ENCODE measurements around the gene GABRG3. TPM values are rescaled to one million over a fixed set of nuclear protein-coding genes. Genes with fewer than 3 reads are reported as not detected.

GABRG3 gene
- total RNA-seq, 4 donors from 2014 or later = not detected

GRCh38 chr15:27506752-27507151 is 535.8 kb downstream of the GABRG3 start:
- Histone ChIP-seq H3K27ac (replicated peaks in 1 of 4) (no peak overlapping the region), H3K4me3 (no peak overlapping the region), H3K36me3 (no peaks in the 10 kb centered on the region), H3K9me3 (peaks cover 0 to 20% (median 6%) of the 10 kb centered on the region in 4 donors), H3K4me1 (no peaks in the 10 kb centered on the region), H3K27me3 (no peaks in the 10 kb centered on the region)
- DNase-seq (ENCODE audit: extremely low spot score) = no peak
- TF ChIP-seq POLR2A (IDR thresholded peaks at IDR 0.05; ENCODE audit: low read depth) = no peak
- TF ChIP-seq EP300 (IDR thresholded peaks at IDR 0.05) = no peak
- no peak for TF ChIP-seq POLR2AphosphoS5 (IDR thresholded peaks at IDR 0.05)
- TF ChIP-seq CTCF (IDR thresholded peaks at IDR 0.05) = no peak
- intact Hi-C loops (cut with DNase I) = no loop called here

DNA sequence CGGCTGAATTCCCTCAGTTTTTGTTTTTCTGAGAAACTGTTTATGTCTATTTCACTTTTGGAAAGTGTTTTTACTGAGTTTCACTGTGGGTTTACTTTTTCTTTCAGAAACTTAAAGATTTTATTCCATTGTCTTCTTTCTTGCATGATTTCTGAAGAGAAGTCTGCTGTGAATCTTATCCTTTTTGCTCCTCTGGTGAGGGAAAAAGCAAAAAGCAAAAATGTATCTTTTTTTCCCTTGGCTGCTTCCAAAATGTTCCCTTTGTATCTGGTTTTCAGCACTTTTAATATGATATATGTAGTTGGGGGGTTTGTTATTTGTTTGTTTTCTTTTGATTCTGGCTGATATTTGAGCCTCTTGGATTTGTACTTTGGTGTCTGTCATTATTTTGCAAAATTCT is 538.0 kb downstream of the GABRG3 start:
- peaks cover 0 to 17% (median 6%) of the 10 kb centered on the region in 4 donors for H3K9me3 ChIP-seq
- H3K4me3 ChIP-seq = no peak overlapping the region
- intact Hi-C loops (cut with DNase I) = no loop called here
- H3K4me1 ChIP-seq = no peaks in the 10 kb centered on the region
- WGBS = 90% methylated on average over 1 of the region's 1 CpG
- DNase-seq (ENCODE audit: extremely low spot score) = no peak
- H3K27ac ChIP-seq (replicated peaks in 1 of 4) = no peak overlapping the region
- H3K27me3 ChIP-seq = no peaks in the 10 kb centered on the region
- no peak for TF ChIP-seq EP300 (IDR thresholded peaks at IDR 0.05)
- TF ChIP-seq POLR2AphosphoS5 (IDR thresholded peaks at IDR 0.05) = no peak
- no peak for TF ChIP-seq CTCF (IDR thresholded peaks at IDR 0.05)
- no peak for TF ChIP-seq POLR2A (IDR thresholded peaks at IDR 0.05; ENCODE audit: low read depth)
- H3K36me3 ChIP-seq = no peaks in the 10 kb centered on the region

DNA sequence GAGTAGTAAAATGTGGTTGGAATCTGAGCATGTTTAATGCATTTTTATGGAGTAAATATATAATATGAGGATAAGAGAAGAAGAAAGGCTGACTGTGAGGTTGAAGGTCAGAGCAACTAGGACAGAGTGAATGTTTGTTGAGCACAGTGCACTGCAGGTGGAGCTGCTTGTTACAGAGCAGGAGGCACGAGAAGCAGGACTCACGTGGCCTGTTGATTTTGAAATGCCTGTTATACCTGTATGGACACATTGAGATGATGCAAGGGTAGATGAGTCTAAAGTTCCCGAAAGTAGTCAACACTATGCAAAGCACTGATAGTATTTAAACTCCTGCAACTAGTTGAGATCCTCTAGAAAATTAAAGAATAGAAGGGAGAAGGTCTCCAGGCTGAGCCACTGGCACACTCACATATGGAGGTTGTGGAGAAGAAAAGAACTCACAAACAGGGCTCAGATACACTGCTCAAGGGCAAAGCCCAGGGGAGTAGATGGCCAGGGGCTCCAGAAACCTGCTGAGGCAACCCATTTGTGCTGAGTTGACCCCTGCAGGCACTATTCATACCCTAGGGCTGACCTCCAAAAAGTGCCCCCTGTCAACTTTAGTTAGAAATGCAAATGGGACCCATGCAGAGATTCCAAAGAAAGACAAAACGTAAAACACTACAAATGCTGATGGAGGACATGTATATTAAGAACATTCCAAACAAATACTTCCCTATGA is 541.5 kb downstream of the GABRG3 start:
- TF ChIP-seq EP300 (IDR thresholded peaks at IDR 0.05) (no peak), POLR2A (IDR thresholded peaks at IDR 0.05; ENCODE audit: low read depth) (no peak), POLR2AphosphoS5 (IDR thresholded peaks at IDR 0.05) (no peak)
- no peaks in the 10 kb centered on the region for H3K4me1 ChIP-seq
- H3K27me3 ChIP-seq = no peaks in the 10 kb centered on the region
- WGBS = 84% methylated on average over 4 of the region's 4 CpGs
- peaks cover 0 to 17% (median 6%) of the 10 kb centered on the region in 4 donors for H3K9me3 ChIP-seq
- no peak overlapping the region for H3K4me3 ChIP-seq
- no peak for DNase-seq (ENCODE audit: extremely low spot score)
- no peaks in the 10 kb centered on the region for H3K36me3 ChIP-seq
- no peak overlapping the region for H3K27ac ChIP-seq (replicated peaks in 1 of 4)
- intact Hi-C loops (cut with DNase I) = no loop called here

DNA sequence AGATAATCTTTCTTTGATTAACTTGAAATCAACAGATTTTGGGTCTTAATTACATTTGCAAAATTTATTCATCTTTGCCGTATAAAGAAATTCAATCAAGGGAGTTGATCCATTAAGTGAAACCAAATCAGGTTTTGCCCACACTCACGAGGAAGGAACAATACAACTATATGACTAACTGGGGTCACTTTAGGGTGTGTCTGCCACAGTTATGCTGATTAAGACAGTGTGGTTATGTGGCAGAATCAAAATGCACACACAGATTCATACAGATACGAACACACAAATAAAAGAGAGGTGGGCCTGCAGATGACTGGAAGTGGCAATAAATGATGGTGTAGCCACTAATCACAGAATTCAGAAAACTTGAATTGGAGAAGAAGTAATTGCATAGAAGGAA is 543.5 kb downstream of the GABRG3 start:
- H3K4me1 ChIP-seq = no peaks in the 10 kb centered on the region
- H3K27me3 ChIP-seq = no peaks in the 10 kb centered on the region
- TF ChIP-seq EP300 (IDR thresholded peaks at IDR 0.05) = no peak
- no peak for TF ChIP-seq CTCF (IDR thresholded peaks at IDR 0.05)
- TF ChIP-seq POLR2A (IDR thresholded peaks at IDR 0.05; ENCODE audit: low read depth) = no peak
- no peak for TF ChIP-seq POLR2AphosphoS5 (IDR thresholded peaks at IDR 0.05)
- no peaks in the 10 kb centered on the region for H3K36me3 ChIP-seq
- DNase-seq (ENCODE audit: extremely low spot score) = no peak
- no peak overlapping the region for H3K27ac ChIP-seq (replicated peaks in 1 of 4)
- 81% methylated on average over 3 of the region's 3 CpGs for WGBS
- no peak overlapping the region for H3K4me3 ChIP-seq
- peaks cover 0 to 8% (median 3%) of the 10 kb centered on the region in 4 donors for H3K9me3 ChIP-seq
- intact Hi-C loops (cut with DNase I) = no loop called here

DNA sequence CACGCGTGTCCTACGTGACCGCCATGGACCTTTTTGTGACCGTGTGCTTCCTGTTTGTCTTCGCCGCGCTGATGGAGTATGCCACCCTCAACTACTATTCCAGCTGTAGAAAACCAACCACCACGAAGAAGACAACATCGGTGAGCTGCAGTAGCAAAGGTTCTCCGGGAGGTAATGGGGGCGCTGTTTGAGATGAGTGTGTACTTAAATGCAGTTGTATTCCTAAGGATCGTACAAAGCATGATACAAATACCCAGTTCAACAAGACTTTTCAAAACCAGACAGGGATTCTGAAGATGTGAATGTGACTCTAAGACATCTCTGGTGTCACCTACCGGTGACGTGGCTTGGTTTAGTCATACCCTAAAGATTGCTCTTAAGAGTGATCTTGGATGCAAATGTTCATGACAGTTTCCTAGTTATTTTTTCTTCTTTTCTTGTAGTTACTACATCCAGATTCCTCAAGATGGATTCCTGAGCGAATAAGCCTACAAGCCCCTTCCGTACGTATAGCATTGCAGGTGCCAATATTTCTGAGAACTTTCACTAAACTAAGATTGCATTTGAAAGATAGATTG is 556.6 kb downstream of the GABRG3 start:
- peak; percentile 89 for DNase-seq (ENCODE audit: extremely low spot score)
- Histone ChIP-seq H3K27me3 (no peaks in the 10 kb centered on the region), H3K9me3 (peaks cover 0 to 21% (median 4%) of the 10 kb centered on the region in 4 donors), H3K27ac (replicated peaks in 1 of 4) (no peak overlapping the region), H3K4me1 (no peaks in the 10 kb centered on the region), H3K4me3 (no peak overlapping the region), H3K36me3 (no peaks in the 10 kb centered on the region)
- TF ChIP-seq POLR2AphosphoS5 (IDR thresholded peaks at IDR 0.05) (no peak), POLR2A (IDR thresholded peaks at IDR 0.05; ENCODE audit: low read depth) (no peak), EP300 (IDR thresholded peaks at IDR 0.05) (no peak), CTCF (IDR thresholded peaks at IDR 0.05) (no peak)
- 83% methylated on average over 18 of the region's 18 CpGs for WGBS
- intact Hi-C loops (cut with DNase I) = no loop called here
